HEK293 (cell line): ENCODE measurements around the gene PPP4C.
A peak's percentile ranks its signal among the peaks of the same experiment; 100 is the strongest.

ENCODE experiments used
- EGR2 ChIP-seq: fragments of 450-650 bp; formaldehyde crosslinking; IDR thresholded peaks from 2 replicates; pipeline ENCODE4 v1.5.1; 2016; ENCODE audit warnings: low read depth, missing biosample characterization, missing genetic modification characterization
- KLF10 ChIP-seq: fragments of 450-650 bp; IDR thresholded peaks from 2 replicates; pipeline ENCODE4 v1.5.1; 2018; ENCODE audit warnings: missing biosample characterization, mild to moderate bottlenecking, missing genetic modification characterization
- PRDM6 ChIP-seq: fragments of 450-650 bp; formaldehyde crosslinking; IDR thresholded peaks from 2 replicates; pipeline ENCODE4 v1.5.1; 2017; ENCODE audit warnings: missing biosample characterization, missing genetic modification characterization
- SP7 ChIP-seq: fragments of 450-650 bp; formaldehyde crosslinking; IDR thresholded peaks from 2 replicates; pipeline ENCODE4 v1.5.1; 2016; ENCODE audit warnings: missing biosample characterization, missing genetic modification characterization
- ZNF10 ChIP-seq: fragments of 450-650 bp; formaldehyde crosslinking; IDR thresholded peaks from 2 replicates; pipeline ENCODE4 v1.5.1; 2017; ENCODE audit warnings: missing biosample characterization, missing genetic modification characterization
- ZNF133 ChIP-seq: fragments of 450-650 bp; formaldehyde crosslinking; IDR thresholded peaks from 2 replicates; pipeline ENCODE4 v1.5.1; 2016; ENCODE audit warnings: missing biosample characterization, missing genetic modification characterization
- ZNF221 ChIP-seq: fragments of 450-650 bp; formaldehyde crosslinking; IDR thresholded peaks from 2 replicates; pipeline ENCODE4 v1.5.1; 2017; ENCODE audit warnings: missing biosample characterization, missing genetic modification characterization, borderline replicate concordance
- ZNF521 ChIP-seq: fragments of 450-650 bp; formaldehyde crosslinking; IDR thresholded peaks from 2 replicates; pipeline ENCODE4 v1.5.1; 2017; ENCODE audit warnings: missing biosample characterization, mild to moderate bottlenecking, missing genetic modification characterization
- ZNF585B ChIP-seq: fragments of 450-650 bp; formaldehyde crosslinking; IDR thresholded peaks from 2 replicates; pipeline ENCODE4 v1.5.1; 2016; ENCODE audit warnings: missing biosample characterization, missing genetic modification characterization
- ZNF600 ChIP-seq: fragments of 450-650 bp; formaldehyde crosslinking; IDR thresholded peaks from 2 replicates; pipeline ENCODE4 v1.5.1; 2016; ENCODE audit warnings: missing biosample characterization, missing genetic modification characterization
- ZNF660 ChIP-seq: fragments of 450-650 bp; IDR thresholded peaks from 2 replicates; pipeline ENCODE4 v1.5.1; 2018; ENCODE audit warnings: missing biosample characterization, mild to moderate bottlenecking, missing genetic modification characterization
- ZNF707 ChIP-seq: fragments of 450-650 bp; formaldehyde crosslinking; IDR thresholded peaks from 2 replicates; pipeline ENCODE4 v1.5.1; 2016; ENCODE audit warnings: missing biosample characterization, missing genetic modification characterization
- ZNF76 ChIP-seq: fragments of 450-650 bp; formaldehyde crosslinking; IDR thresholded peaks from 2 replicates; pipeline ENCODE4; 2016; ENCODE audit warnings: low read depth, missing biosample characterization, missing genetic modification characterization, borderline replicate concordance
- ZNF843 ChIP-seq: fragments of 450-650 bp; formaldehyde crosslinking; IDR thresholded peaks from 2 replicates; pipeline ENCODE4 v1.5.1; 2016; ENCODE audit warnings: missing biosample characterization, missing genetic modification characterization
- TF ChIP-seq, protein P1 (sequence below): fragments of 450-650 bp; formaldehyde crosslinking; IDR thresholded peaks from 2 replicates; pipeline ENCODE4 v1.5.1; 2017; ENCODE audit warnings: missing biosample characterization, mild to moderate bottlenecking, missing genetic modification characterization, moderate library complexity
- TF ChIP-seq, protein P2 (sequence below): fragments of 450-650 bp; formaldehyde crosslinking; IDR thresholded peaks from 2 replicates; pipeline ENCODE4 v1.5.1; 2016; ENCODE audit warnings: missing biosample characterization, missing genetic modification characterization, borderline replicate concordance
- TF ChIP-seq, protein P3 (sequence below): fragments of 450-650 bp; IDR thresholded peaks from 2 replicates; pipeline ENCODE4 v1.5.1; 2018; ENCODE audit warnings: missing biosample characterization, mild to moderate bottlenecking, missing genetic modification characterization

Gene PPP4C

DNA sequence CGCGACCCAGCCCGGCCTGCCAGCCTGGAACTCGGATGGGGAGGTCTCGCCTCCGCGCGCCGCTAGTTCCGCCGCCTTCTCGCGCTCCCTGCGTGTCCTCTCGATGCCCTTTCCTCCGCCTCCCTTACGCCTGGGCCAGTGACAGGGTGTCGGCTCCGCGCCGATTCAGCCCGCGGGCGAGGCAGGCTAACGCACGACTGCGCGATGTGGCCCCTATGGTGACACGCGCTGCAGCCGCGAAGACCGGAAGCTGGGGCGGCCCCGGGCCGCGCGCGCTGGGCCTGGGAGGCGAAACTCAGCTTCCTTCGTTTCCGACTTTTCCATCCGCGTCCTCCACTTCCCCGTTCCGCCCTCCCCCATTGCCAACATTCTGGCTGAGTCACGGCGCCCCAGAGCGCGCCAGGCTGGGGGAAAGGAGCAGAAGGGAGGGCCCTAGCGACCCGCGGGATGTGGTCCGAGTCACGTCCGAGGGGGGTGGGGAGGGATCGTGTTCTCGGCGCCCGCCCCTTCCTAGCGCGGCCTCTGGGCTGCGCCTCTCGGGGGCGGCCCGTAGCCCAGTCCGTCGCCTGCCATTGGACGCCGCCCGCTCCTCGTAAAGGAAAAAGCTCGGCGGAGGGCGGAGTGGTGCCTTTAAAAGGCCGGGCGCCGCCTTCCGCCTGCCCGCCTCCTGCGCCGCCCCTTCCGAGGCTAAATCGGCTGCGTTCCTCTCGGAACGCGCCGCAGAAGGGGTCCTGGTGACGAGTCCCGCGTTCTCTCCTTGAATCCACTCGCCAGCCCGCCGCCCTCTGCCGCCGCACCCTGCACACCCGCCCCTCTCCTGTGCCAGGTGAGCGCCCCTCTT lies 10.5 kb upstream of the PPP4C start, which contains the start of gene ALDOA (continued):
- TF ChIP-seq ZNF221 (tag by site-specific recombination) (peak; percentile 14; the same call in 1 of the 2 replicates), ZNF585B (tag by site-specific recombination) (no peak), PRDM6 (tag by site-specific recombination) (no peak; the same call in 1 of the 2 replicates), ZNF843 (tag by site-specific recombination) (peak; percentile 87), ZNF707 (tag by site-specific recombination) (no peak), ZNF521 (tag by site-specific recombination) (no peak), ZNF76 (tag by site-specific recombination) (peak; percentile 76; the same call in 1 of the 2 replicates), ZNF10 (tag by site-specific recombination) (peak; percentile 37), SP7 (tag by site-specific recombination) (peak; percentile 95), ZNF660 (tag by site-specific recombination) (peak; percentile 71), ZNF600 (tag by site-specific recombination) (peak; percentile 98), KLF10 (tag by site-specific recombination) (peak; percentile 93), ZNF133 (tag by site-specific recombination) (no peak), EGR2 (peak; percentile 60)
- TF ChIP-seq, protein P1, sequence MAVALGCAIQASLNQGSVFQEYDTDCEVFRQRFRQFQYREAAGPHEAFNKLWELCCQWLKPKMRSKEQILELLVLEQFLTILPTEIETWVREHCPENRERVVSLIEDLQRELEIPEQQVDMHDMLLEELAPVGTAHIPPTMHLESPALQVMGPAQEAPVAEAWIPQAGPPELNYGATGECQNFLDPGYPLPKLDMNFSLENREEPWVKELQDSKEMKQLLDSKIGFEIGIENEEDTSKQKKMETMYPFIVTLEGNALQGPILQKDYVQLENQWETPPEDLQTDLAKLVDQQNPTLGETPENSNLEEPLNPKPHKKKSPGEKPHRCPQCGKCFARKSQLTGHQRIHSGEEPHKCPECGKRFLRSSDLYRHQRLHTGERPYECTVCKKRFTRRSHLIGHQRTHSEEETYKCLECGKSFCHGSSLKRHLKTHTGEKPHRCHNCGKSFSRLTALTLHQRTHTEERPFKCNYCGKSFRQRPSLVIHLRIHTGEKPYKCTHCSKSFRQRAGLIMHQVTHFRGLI = peak; percentile 53; the same call in 1 of the 2 replicates
- TF ChIP-seq, protein P2, sequence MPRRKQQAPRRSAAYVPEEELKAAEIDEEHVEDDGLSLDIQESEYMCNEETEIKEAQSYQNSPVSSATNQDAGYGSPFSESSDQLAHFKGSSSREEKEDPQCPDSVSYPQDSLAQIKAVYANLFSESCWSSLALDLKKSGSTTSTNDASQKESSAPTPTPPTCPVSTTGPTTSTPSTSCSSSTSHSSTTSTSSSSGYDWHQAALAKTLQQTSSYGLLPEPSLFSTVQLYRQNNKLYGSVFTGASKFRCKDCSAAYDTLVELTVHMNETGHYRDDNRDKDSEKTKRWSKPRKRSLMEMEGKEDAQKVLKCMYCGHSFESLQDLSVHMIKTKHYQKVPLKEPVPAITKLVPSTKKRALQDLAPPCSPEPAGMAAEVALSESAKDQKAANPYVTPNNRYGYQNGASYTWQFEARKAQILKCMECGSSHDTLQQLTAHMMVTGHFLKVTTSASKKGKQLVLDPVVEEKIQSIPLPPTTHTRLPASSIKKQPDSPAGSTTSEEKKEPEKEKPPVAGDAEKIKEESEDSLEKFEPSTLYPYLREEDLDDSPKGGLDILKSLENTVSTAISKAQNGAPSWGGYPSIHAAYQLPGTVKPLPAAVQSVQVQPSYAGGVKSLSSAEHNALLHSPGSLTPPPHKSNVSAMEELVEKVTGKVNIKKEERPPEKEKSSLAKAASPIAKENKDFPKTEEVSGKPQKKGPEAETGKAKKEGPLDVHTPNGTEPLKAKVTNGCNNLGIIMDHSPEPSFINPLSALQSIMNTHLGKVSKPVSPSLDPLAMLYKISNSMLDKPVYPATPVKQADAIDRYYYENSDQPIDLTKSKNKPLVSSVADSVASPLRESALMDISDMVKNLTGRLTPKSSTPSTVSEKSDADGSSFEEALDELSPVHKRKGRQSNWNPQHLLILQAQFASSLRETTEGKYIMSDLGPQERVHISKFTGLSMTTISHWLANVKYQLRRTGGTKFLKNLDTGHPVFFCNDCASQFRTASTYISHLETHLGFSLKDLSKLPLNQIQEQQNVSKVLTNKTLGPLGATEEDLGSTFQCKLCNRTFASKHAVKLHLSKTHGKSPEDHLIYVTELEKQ (tag by site-specific recombination) = peak; percentile 44; the same call in 1 of the 2 replicates
- TF ChIP-seq, protein P3, sequence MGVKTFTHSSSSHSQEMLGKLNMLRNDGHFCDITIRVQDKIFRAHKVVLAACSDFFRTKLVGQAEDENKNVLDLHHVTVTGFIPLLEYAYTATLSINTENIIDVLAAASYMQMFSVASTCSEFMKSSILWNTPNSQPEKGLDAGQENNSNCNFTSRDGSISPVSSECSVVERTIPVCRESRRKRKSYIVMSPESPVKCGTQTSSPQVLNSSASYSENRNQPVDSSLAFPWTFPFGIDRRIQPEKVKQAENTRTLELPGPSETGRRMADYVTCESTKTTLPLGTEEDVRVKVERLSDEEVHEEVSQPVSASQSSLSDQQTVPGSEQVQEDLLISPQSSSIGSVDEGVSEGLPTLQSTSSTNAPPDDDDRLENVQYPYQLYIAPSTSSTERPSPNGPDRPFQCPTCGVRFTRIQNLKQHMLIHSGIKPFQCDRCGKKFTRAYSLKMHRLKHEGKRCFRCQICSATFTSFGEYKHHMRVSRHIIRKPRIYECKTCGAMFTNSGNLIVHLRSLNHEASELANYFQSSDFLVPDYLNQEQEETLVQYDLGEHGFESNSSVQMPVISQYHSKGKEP = no peak
